ENCODE data around the gene RPH3AL.
"Not testable (repeated sequence)": the region's sequence is repeated elsewhere in the genome, so short reads cannot be mapped to it uniquely, and the experiment has no call there.

RPH3AL gene

GRCh38 chr17:182050-182751, 170.4 kb downstream of the RPH3AL start:
- H3K4me3 ChIP-seq (ENCODE audit: low read depth, low read length) = peak overlapping the region; percentile 35

- peak within 1 kb of the TSS; percentile 35 for H3K4me3 ChIP-seq (ENCODE audit: low read depth, low read length)
Observed at GRCh38 chr17:181245-182049, 171.2 kb downstream of the RPH3AL start, which contains the start of gene DOC2B. Gene DOC2B (minus strand): TSS chr17:181650. CDS start chr17:181479, 171 bp downstream.

DNA sequence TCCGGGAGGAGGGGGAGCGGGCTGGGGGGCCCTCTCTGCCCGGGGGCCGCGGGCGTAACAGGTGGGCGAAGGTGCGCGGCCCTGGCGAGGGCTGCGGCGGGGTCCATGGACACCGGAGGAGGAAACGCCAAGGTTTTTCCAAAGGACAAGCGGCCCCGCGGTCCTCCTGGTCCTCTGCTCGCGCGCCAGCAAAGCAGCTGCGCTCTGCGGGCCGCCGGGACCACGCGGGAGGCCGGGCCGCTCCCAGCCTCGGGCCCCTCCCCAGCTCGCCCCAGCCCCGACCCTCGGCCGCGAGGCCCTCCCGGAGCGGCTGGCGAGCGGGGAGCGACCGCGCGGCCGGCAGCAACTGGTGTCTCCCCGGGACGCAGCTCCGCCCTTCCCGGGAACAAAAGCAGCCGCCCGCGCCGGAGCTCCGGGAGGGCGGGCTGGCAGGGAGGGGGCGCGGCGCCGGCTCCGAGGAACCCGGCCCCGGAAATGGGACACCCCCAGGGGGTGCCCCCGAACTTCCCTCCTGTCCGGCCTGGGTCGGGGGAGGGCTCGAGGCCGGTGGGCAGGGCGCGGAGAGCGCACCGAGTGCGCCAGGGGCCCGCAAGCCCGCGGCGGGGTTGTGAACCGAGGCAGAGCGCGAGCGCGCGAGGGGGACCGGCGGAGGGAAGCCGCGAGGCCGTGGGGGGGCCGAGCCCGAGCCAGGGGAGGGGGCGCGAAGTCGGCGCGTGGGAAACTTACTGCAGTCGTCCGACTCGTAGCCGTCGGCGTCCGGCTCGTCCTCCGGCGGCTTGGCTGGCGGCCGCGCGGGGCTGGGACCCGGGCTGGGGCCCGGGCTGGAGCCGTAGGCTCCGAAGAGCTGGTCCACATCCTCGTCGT, 172.0 kb downstream of the RPH3AL start:
- H3K4me3 ChIP-seq (ENCODE audit: low read depth, low read length) = peak overlapping the region; percentile 33

DNA sequence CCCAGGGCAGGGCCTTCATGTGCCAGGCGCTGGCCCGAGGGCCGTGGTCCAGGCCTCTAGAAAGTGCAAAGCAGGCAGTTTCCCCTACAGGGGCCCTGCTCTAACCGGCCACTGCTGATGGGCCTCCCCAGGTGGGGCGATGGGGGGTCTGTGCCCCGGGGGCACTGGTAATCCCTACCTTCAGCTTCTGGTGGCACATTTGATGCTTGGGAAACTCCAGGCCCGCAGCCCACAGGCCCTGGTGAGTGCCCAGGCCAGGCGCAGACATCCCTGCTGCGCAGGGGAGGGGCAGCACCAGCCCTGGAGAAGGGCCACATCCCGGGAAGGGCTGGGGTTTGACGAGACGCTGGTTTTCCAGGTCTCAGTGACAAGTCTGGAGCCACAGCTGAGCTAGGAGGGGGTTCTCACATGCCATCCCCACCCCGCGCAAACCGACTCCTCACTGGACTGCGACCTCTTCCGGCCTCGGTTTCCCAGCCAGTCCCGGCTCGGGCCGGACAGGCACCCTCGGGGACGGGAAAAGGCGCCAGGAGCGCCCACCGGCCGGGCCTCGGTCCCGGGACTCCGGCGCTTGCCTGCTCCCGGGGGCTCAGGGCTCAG, 172.7 kb downstream of the RPH3AL start:
- H3K4me3 ChIP-seq (ENCODE audit: low read depth, low read length) = peak overlapping the region; percentile 10

DNA sequence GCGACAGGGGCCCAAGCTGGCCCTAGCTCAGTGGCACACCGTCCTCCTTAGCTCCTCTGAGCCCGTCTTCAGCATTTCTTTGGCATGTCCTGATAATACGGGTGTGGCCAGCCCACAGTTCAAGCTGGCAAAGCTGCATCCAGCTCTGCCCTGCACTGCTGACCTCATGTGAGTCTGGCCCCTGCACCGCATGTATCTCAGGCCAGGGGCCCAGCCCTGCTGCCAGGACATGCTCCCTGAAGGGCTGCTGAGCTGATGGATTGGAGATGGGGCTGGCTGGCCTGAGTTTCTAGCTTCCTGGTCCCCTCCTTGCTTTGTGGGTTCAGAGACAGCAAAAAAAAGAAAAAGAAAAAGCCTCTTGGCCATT, 173.6 kb downstream of the RPH3AL start:
- H3K4me3 ChIP-seq (ENCODE audit: low read depth, low read length) = no peak overlapping the region

DNA sequence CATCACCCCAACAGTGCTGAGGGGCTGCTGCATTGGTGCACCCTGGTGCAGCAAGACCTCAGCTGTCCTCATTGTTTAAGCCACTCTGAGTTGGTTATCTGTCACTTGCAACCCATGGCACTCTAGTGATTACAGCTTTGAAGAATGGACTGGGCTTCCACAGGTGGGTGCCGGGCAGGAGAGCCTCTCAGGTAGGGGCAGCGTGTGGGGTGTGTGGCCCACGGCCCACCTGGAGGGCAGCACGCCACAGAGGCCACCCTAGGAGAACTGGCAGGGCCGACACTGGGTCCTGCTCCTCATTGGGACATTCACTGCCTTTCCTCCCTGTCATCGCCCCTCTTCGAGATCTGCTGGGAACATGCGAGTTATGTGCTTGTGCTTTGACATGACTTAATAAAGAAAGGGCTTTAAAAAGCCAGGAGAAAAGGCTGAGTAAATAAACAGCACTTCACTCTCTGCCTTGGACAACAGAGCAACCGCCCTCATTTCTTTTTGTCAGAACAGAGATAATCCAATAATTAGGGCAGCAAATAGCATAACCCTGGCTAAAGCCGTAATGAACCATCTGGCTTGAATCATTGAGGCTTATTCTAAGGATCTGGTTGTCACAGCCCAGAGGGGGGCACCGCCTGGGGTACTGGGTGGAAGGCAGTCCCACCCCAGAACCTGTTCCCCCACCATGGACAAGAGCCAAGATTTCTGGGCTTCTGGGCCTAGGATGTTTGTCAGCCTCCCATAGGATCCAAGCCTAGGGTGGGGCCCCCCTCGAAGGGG, 174.1 kb downstream of the RPH3AL start:
- no peak overlapping the region for H3K4me3 ChIP-seq (ENCODE audit: low read depth, low read length)

GRCh38 chr17:177762-178161, 174.8 kb downstream of the RPH3AL start:
- H3K4me3 ChIP-seq (ENCODE audit: low read depth, low read length) = no peak overlapping the region

GRCh38 chr17:177155-177554, 175.5 kb downstream of the RPH3AL start:
- H3K4me3 ChIP-seq (ENCODE audit: low read depth, low read length) = no peak overlapping the region

DNA sequence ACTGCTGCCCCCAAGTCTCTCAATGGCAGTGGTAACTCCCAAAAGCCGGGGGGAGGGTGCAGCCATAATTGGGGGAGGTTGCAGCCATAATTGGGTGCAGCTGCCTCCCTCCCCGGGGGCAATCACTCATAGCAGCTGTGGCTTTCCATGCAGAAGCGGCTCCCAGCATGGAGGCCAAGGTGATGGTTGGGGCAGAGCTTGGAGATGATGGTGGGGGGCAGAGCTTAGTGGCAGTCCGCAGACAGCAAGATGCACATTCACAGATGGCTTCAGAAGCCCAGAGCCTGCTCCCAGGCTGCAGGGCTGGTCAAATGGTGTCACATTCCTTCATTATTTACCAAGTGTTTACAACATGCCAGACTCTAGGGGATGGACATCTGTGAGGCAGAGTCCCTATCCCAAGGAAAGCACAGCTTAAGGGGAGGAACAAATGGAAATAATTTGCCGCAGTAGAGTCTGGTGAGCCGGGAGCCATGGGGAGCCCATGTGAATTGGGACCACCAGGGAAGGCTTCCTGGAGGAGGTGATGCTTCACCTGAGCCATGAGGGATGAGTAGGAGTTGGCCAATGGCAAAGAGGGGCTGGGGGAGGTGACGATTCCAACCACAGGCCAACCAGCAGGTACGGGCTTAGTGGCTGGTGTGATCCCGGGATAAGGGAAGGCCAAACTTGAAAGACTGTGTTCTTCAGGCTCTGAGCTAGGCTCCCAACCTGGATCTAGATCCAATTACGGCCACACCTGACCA, 179.3 kb downstream of the RPH3AL start:
- no peak overlapping the region for H3K4me3 ChIP-seq (ENCODE audit: low read depth, low read length)

GRCh38 chr17:172401-172800, 180.2 kb downstream of the RPH3AL start:
- no peak overlapping the region for H3K4me3 ChIP-seq (ENCODE audit: low read depth, low read length)

GRCh38 chr17:171871-172270, 180.7 kb downstream of the RPH3AL start:
- H3K4me3 ChIP-seq (ENCODE audit: low read depth, low read length) = no peak overlapping the region

GRCh38 chr17:170130-170670, 182.4 kb downstream of the RPH3AL start:
- no peak overlapping the region for H3K4me3 ChIP-seq (ENCODE audit: low read depth, low read length)

GRCh38 chr17:168614-169013, 184.0 kb downstream of the RPH3AL start:
- H3K4me3 ChIP-seq (ENCODE audit: low read depth, low read length) = not testable (repeated sequence)

GRCh38 chr17:165939-166338, 186.7 kb downstream of the RPH3AL start:
- no peak overlapping the region for H3K4me3 ChIP-seq (ENCODE audit: low read depth, low read length)

DNA sequence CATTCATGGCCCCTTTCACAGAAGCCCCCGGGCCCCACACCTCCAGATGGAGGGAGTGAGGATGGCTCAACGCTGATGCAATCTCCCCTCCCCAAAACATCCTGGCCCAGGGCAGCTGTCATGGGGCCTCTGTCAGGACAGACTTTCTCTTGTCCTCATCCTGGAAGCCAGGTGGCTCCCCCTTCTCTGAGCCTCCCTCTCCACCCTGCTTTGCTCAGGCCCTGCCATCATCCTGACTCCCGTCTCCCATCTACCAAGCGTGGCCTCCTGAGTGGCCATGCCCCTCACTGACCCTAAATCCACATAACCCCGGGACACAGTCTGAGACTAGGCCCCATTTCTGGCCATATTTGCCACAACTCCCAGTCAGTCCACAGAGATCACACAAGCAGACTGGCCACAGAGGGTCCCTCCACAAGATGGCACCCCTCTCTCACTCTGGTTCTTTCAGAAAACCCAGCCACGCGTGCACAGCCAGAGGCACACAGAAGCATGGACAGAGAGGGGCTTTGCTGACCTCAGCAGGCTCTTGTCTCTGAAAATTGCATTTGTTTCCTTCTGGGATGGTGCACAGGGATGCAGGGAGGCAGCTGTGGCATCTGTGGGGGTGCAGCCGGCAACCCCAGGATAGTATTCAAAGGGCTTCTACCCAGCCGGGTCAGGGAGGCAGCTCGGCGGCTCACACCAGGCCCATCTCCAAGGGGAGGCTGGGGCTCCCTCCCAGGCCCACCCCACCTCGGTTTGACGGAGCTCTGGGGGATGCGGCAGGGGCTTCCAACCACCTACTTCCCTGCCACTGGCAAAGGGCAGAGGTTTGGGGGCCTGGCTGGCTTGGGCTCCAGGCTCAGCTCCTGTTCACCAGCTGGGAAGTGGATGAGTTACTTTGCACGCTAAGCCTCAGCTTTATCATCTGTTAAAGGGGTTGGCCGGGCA, 188.0 kb downstream of the RPH3AL start:
- no peak overlapping the region for H3K4me3 ChIP-seq (ENCODE audit: low read depth, low read length)

GRCh38 chr17:163514-164098, 189.0 kb downstream of the RPH3AL start:
- H3K4me3 ChIP-seq (ENCODE audit: low read depth, low read length) = no peak overlapping the region

DNA sequence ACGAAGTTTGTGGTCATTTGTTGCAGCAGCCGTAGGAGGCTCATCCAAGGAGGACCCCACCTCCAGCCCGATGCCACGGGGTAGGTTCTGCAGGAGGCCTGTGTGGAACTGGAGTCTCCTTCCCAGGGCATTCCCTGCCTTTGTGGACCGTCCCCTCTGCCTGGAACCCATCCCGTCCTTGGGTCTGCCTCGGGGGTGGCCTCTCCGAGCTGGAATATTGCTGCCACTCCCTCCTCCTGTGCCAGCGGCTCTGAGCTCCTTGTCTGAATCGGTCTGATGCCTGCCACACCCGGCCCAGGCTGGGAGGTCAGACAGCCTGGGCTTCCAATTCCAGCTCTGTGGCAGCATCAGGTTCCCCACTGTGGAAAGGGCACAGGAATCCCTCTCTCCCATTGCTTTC, 189.9 kb downstream of the RPH3AL start:
- no peak overlapping the region for H3K4me3 ChIP-seq (ENCODE audit: low read depth, low read length)
